Endothelial cell of umbilical vein (primary cell): Measurements from ENCODE around the gene DNAL1.

ENCODE experiments used
- EZH2 ChIP-seq: IDR thresholded peaks from 2 replicates; pipeline ENCODE4 v1.6.1; 2012; ENCODE audit warnings: borderline replicate concordance, low read depth, mild to moderate bottlenecking, moderate library complexity, low read length, inconsistent platforms; ENCODE audit not compliant: severe bottlenecking
- FOS ChIP-seq: IDR thresholded peaks from 2 replicates; pipeline ENCODE4 v1.6.1; 2011; ENCODE audit warnings: mild to moderate bottlenecking, low read length, moderate library complexity, borderline replicate concordance; ENCODE audit not compliant: insufficient read depth
- JUN ChIP-seq: IDR thresholded peaks from 2 replicates; pipeline ENCODE4 v1.6.1; 2011; ENCODE audit warnings: borderline replicate concordance, low read depth; ENCODE audit not compliant: insufficient read length, insufficient read depth
- MYC ChIP-seq: IDR thresholded peaks from one replicate; pipeline ENCODE4 v1.6.1; 2011; ENCODE audit warnings: mild to moderate bottlenecking, low read depth, low read length
- POLR2A ChIP-seq: IDR thresholded peaks from 2 replicates; pipeline ENCODE4 v1.6.1; 2012; ENCODE audit warnings: low read depth, mild to moderate bottlenecking, control low read depth, low read length
- POLR2AphosphoS5 ChIP-seq: IDR thresholded peaks from 2 replicates; pipeline ENCODE4 v1.6.1; 2012; ENCODE audit warnings: low read depth, mild to moderate bottlenecking, control low read depth, low read length, moderate library complexity; ENCODE audit not compliant: insufficient read depth
- TF ChIP-seq, protein P1 (sequence below), 2 donors: IDR thresholded peaks; 1 replicate in 1 of 2; 2 replicates in 1 of 2; pipeline ENCODE4 v1.5.1; 2011; ENCODE audit warnings: low read length in 2 of 2, mild to moderate bottlenecking in 2 of 2, moderate library complexity in 2 of 2, control low read depth in 1 of 2, inconsistent platforms in 1 of 2, low read depth in 1 of 2; ENCODE audit not compliant: insufficient read depth in 1 of 2; ENCODE audit errors: extremely low read depth in 1 of 2
- TF ChIP-seq, protein P2 (sequence below): IDR thresholded peaks from 2 replicates; pipeline ENCODE4 v1.6.1; 2011; ENCODE audit not compliant: insufficient read depth, insufficient read length

DNA sequence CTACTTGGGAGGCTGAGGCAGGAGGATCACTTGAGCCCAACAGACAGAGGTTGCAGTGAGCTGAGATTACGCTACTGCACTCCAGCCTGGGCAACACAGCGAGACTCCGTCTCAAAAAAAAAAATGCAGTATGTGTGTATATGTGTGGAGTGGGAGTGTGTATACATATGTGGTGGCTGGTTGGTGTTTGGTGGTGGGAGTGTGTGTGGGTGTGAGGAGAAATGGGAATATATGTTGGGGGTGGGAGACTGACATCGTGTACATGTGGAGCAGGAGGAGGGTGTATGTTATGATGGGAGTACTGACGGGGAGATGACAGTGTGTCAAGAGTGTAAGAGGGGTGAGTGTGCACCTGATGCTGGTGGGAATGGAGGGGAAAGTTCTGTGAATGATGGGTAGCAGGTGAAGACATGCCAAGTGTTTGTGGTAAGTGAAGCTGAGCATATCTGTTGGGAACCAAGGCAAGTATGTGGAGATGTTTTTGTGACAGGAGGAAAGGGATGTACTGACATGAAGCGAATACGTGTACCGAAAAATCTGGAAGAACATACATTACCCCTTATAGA lies 65.2 kb downstream of the DNAL1 start:
- TF ChIP-seq, protein P1, sequence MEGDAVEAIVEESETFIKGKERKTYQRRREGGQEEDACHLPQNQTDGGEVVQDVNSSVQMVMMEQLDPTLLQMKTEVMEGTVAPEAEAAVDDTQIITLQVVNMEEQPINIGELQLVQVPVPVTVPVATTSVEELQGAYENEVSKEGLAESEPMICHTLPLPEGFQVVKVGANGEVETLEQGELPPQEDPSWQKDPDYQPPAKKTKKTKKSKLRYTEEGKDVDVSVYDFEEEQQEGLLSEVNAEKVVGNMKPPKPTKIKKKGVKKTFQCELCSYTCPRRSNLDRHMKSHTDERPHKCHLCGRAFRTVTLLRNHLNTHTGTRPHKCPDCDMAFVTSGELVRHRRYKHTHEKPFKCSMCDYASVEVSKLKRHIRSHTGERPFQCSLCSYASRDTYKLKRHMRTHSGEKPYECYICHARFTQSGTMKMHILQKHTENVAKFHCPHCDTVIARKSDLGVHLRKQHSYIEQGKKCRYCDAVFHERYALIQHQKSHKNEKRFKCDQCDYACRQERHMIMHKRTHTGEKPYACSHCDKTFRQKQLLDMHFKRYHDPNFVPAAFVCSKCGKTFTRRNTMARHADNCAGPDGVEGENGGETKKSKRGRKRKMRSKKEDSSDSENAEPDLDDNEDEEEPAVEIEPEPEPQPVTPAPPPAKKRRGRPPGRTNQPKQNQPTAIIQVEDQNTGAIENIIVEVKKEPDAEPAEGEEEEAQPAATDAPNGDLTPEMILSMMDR (IDR thresholded peaks at IDR 0.05; ENCODE audit: extremely low read depth in 1 of 2, insufficient read depth in 1 of 2, low read depth in 1 of 2, low read length in 2 of 2) = no peak
- no peak for TF ChIP-seq POLR2AphosphoS5
- no peak for TF ChIP-seq EZH2
- TF ChIP-seq POLR2A = no peak
- no peak for TF ChIP-seq JUN
- TF ChIP-seq MYC = no peak
- TF ChIP-seq, protein P2, sequence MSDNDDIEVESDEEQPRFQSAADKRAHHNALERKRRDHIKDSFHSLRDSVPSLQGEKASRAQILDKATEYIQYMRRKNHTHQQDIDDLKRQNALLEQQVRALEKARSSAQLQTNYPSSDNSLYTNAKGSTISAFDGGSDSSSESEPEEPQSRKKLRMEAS = no peak
- no peak for TF ChIP-seq FOS
